ENCODE results near the gene SLAMF6.
"Not testable (repeated sequence)": the region's sequence is repeated elsewhere in the genome, so short reads cannot be mapped to it uniquely, and the experiment has no call there.

SLAMF6 gene

DNA sequence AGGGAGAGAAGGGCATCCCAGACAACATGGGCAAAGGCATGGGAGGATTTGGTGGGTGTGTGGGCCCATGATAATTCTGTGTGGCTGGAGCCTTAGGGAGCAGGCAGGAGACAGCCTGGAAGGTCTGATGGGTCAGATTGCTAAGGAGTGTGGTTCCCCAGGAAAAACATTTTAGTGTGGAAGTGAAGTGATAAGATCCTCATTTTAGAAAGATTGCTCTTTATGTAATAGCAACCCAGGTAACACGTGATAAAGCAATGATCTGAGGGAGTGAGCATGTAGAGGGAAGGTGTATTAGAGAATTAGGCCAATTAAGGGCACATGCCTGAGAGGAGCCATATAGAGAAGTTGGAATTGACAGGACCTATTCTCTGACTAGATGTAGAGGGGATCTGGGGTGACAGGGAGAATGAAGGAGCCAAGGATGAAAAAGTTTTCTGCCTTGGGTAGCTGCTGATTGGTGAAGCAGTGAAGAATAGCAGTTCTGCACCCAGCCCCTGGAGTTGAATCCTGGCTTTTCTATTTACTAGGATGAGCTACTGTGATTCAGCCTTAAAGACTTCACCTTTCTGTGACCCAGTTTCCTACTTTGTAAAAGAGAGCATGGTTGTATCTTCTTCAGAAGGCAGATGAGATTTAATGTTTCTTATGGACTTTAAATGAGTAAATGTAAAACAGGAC, 18.7 kb upstream of the SLAMF6 start:
- DNase-seq, result no peak

DNA sequence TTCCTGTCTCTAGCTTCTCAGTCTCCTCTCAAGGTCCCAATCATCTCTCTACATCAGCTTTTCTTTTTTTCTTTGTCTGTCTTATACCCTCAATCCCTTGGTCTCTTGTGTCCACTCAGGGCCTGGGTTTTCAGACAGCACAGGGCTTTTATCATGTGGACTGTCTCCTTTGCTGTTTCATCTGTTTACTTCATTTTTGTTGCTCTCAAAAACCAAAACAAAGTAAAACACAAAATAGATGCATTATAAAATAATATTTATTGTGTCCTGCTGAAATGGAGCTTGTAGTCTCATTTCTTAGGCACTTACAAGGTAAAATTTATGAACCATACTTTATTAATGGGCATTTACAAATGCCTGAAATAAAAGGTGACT, 17.8 kb upstream of the SLAMF6 start:
- DNase-seq, result no peak

DNA sequence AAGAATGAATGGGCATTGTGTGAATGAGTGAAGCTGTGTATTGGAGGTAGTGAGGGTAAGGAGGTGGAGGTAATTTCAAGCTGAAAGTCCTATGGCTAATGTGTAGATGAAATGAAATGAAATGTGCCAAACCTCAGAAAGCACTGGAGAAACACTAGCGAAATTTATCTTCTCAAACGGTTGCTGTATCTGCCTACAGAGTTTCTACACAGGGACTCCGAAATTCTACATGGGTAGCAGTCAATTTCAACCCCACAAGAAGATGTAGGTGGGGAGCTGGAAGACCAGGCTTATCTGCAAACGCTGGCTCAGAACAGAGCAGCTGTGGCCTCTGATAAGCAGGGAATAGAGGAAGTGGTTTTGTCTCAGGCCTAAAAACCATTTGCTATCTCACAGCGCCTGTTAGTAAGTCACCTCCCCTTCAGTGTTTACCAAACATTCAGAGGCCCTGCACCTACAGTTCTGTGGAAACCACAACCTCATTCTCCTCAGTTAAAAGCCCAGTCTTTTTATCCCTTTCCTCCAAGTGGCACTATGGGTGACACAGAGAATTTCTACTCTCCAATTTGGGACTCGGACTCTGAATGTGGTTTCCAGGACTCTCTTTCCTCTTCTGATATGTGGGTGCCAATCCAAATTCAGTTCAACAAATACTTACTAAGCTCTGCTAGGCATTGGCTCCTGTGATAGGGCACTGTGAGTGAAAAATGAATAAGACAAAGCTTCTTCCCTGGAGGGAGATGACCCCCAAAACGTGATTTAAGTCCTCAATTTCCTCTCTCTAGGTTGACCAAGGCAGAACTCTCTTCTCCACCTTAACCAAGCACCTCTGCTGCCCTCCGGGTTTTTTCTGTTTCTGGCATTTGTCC, 17.2 kb upstream of the SLAMF6 start:
- peak; percentile 63 for DNase-seq

DNA sequence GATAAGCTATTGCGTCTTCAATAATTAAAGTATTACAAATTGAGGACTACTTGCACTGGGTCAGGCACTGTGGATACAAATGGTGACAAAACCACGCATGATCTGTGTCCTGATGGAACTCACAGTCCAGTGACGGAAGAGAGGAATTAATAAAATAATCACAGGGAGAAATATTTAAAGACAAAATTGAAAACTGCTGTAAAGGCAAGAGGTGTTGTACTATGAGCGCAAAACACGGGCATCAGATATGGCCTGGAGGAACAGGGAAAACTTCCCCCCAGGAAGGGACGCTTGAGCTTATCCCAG, 16.6 kb upstream of the SLAMF6 start:
- no peak for DNase-seq

DNA sequence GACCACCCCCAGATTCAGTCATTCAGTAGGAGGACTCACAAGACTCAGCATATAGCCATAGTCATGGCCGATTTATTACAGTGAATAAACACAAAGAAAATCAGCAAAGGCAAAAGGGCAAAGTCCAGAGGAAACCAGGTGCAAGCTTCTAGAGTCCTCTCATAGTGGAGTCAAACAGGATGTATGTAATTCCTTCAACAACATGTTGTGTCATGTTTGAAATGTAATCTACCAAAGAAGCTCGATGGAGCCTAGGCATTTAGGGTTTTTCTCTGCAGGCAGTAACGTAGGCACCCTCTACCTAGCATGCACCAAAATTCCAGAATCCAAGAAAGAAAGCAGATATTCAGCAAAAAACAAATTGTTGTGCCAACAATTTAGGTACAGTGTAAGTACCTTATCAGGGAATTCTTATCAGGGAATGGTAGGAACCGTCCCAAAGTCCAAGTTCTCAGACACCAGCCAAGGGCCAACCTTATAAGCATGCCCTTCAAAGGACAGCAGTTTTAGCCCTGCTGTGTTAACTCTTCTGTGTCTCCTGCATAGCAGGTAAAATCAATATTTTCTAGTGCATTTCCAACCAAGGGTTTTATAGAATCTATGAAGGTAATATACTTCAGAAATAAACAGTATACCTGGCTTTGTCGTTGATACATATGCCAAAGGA, 16.1 kb upstream of the SLAMF6 start:
- DNase-seq, result no peak

DNA sequence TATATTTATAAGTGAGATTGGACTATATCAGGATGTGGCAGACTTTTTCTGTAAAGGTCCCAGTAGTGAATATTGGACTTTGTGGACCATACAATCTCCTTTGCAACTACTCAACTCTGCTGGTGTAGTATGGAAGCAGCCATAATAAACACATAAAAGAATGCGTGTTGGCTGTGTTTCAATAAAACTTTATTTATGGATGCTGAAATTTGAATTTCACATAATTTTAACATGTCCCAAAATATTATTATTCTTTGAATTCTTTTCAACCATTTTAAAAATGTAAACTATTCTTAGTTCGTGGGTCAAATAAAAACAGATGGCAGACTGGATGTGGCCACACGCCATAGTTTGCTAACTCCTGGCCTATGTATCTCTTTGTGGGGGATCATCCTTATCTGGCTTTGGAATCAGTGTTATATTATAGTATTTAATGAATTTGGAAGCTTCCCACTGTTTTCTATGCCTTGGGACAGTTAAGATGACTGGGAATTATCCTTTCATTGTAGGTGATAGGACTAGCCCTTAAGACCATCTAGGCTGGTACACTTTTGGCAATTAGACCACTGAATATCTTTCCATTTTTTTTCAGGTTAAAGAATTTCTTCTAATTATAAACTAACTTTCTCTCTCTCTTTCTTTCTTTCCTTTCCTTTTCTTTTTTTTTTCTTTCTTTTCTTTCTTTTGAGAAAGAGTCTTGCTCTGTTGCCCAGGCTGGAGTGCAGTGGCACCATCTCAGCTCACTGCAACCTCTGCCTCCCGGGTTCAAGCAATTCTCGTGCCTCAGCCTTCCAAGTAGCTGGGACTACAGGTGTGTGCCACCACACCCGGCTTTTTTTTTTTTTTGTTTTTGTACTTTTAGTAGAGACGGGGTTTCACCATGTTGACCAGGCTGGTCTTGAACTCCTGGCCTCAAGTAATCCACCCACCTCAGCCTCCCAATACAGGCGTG, 14.9 kb upstream of the SLAMF6 start:
- DNase-seq, result no peak

DNA sequence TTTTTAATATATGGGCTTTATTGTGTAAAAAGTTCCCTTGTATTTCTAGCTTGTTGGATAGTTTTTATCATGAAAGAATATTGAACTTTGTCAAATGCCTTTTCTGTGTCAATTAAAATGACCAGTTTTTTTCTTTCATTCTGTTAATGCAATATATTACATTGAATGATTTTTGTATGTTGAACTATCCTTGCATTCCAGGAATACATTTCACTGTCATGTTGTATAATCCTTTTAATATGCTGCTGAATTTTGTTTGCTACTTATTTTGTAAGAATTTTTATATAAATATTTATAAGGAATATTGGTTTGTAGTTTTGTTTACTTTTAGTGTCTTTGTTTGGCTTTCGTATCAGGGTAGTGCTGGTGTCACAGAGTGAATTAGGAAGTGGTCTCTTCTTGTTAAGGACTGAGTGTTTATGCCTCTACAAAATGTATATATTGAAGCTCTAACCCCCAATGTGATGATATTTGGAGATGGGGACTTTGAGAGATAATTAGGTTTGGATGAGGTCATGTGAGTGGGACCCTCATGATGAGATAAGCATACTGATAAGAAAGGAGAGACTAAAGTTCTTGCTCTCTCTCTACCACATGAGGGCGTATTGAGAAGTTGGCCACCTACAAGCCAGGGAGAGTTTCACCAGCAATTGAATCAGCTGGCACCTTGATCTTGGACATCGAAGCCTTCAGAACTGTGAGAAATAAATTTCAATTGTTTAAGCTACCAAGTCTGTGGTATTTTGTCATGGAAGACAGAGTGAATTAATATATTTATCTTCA, 12.0 kb upstream of the SLAMF6 start:
- DNase-seq, result no peak

DNA sequence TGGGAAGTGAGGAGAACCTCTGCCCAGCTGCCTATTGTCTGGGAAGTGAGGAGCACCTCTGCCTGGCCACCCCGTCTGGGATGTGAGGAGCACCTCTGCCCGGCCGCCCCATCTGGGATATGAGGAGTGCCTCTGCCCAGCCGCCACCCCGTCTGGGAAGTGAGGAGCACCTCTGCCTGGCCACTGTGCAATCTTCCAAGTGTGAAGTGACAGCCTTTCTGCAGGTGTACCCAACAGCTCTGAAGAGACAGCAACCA, 9.4 kb upstream of the SLAMF6 start:
- DNase-seq, result not testable (repeated sequence)

DNA sequence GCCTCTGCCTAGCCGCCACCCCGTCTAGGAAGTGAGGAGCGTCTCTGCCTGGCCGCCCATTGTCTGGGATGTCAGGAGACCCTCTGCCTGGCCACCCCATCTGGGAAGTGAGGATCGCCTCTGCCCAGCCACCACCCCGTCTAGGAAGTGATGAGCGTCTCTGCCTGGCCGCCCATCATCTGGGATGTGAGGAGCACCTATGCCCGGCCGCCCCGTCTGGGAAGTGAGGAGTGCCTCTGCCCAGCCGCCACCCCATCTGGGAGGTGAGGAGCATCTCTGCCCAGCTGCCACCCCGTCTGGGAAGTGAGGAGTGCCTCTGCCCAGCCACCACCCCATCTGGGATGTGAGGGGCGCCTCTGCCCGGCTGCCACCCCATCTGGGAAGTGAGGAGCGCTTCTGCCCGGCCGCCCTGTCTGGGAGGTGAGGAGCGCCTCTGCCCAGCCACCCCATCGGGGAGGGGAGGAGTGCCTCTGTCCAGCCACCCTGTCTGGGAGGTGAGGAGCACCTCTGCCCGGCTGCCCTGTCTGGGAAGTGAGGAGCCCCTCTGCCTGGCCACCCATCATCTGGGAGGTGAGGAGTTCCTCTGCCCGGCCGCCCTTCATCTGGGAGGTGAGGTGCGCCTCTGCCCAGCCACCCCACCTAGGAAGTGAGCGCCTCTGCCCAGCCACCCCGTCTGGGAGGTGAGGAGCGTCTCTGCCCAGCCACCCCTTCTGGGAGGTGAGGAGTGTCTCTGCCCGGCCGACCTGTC, 8.9 kb upstream of the SLAMF6 start:
- not testable (repeated sequence) for DNase-seq

DNA sequence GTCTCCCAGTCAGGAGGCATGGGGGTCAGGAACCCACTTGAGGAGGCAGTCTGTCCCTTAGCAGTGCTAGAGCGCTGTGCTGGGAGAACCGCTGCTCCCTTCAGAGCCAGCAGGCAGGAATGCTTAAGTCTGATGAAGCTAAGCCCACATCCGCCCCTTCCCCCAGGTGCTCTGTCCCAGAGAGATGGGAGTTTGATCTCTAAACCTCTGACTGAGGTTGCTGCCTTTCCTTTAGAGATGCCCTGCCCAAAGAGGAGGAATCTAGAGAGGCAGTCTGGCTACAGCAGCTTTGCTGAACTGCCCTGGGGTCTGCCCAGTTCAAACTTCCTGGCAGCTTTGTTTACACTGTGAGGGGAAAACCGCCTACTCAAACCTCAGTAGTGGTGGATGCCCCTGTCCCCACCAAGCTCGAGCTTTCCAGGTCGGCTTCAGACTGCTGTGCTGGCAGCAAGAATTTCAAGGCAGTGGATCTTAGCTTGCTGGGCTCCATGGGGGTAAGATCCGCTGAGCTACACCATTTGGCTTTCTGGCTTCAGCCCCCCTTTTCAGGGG, 6.4 kb upstream of the SLAMF6 start:
- not testable (repeated sequence) for DNase-seq

DNA sequence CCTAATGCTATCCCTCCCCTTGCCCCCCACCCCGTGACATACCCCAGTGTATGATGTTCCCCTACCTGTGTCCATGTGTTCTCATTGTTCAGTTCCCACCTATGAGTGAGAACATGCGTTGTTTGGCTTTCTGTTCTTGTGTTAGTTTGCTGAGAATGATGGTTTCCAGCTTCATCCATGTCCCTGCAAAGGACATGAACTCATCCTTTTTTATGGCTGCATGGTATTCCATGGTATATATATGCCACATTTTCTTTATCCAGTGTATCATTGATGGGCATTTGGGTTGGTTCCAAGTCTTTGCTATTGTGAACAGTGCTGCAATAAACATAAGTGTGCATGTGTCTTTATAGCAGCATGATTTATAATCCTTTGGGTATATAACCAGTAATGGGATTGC, 734 bp upstream of the SLAMF6 start:
- not testable (repeated sequence) for DNase-seq

DNA sequence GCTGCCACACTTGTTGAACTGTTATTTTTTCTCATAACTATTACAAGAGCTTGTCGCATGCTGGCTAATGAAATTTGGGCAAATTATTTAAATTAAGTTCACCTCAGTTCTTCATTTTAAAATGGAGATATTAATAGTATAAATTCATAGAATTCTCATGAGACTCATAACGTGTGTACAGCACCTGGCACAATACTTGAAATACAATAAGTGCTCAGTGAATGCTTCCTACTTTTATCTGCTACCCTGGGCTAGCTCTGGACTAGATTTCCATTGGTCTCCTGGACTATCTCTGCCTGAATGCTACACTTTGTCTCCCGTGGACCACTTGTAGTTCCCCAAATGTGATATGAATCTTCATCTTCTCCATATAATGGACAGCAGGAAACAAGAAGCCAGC, 919 bp downstream of the SLAMF6 start:
- no peak for DNase-seq

DNA sequence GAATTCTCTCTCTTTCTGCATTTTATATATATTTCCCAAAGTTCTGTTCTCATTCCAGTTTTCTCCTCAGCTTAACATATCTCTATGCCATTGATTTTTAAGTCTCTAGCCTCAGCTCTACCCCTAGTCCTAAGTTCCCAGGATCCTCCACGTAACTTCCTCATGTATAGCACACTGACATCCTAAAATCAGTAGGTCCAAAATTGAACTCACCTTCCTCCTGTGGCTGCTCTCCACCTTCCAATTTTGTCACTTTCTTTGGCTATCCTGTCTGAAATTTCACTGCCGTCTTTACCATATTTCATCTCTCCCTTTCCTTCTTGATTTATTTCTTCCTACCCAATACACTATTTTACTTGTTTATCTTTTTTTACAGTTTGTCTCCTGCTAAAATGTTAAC, 1.5 kb downstream of the SLAMF6 start:
- DNase-seq, result no peak

DNA sequence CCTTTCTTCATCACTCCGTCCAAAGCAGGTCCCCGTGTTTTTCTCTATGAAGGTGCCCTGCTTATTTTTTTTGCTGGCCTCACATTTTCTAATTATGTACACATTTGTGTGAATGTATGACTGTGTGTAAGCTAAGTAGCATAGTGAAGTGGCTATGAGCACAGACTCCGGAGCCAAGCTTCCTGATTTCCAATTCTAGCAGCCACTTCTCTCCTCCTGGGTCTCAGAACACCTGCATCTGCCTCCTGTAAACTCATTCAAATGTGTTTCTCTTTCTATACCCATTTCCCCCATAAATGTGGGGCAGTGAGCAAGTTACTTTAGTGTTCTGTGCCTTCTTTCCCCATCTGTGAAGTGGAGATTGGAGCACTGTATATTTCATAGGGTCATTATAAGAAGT, 2.1 kb downstream of the SLAMF6 start:
- peak; percentile 41 for DNase-seq

DNA sequence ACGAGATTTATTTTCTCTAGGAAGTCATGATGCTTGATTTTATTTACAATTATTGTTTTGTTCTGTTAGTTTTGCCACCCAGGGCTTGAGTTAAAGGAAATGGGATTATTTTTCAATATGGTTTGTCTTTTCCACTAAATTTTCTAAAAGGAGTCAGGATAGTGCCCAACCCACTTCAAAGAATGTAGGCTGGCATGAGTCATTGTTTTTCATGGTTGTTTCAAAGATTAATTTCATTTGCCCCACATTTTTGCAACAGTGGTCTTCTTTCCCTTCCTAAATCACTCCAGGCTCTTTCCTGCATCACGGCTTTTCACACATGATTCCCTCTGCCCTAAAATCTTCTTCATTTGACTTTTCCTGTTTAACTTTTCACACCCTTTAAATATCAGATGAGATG, 2.5 kb downstream of the SLAMF6 start:
- DNase-seq, result peak; percentile 31

DNA sequence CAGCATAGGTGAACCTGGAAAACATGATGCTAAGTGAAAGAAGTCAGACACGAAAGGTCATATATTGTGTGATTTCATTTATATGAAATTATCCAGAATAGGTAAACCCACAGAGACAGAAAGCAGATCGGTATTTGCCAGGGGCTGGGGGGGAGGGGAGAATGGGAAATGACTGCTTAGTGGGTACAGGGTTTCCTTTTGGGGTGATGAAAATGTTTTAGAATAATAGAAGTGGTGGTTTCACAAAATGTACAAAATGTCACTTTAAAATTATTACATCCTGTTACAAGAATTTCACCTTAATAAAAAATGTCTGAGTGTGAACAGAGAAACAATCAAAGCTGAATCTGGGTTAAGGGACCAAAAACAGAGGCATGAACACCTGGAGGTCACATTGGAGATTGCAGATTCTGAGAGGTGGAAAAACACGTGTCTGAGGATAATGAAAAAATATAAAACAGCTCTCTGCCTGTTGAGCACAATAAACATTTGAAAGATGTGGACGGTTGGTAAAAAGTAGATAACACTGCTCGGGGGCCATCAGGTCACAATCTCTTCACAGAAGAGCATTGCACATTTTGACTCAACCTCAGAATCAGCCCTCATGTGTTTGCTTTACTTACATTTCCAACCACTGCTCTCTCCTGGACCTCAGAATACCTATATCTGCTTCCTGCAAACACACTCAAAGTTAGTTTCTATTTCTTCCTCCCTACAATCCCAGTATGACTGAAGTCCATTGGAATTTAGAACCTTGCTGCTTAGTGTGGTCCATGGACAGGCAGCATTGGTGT, 3.2 kb downstream of the SLAMF6 start:
- DNase-seq, result no peak

DNA sequence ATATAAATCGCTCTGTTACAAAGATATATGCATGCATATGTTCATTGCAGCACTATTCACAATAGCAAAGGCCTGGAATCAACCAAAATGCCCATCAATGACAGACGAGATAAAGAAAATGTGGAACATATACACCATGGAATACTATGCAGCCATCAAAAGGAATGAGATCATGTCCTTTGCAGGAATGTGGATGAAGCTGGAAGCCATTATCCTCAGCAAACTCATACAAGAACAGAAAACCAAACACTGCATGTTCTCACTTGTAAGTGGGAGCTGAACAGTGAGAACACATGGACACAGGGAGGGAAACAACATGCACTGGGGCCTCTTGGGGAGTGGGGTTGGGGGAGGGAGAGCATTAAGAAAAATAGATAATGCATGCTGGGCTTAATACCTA, 5.5 kb downstream of the SLAMF6 start:
- DNase-seq, result not testable (repeated sequence)

DNA sequence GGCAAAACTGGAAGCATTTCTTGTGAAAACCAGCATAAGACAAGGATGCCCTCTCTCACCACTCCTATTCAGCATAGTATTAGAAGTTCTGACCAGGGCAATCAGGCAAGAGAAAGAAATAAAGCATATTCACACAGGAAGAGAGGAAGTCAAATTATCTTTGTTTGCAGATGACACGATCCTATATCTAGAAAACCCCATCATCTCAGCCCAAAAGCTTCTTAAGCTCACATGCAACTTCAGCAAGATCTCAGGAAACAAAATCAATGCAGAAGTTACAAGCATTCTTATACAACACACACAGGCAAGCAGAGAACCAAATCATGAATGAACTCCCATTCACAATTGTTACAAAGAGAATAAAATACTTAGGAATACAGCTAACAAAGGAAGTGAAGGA, 7.1 kb downstream of the SLAMF6 start:
- not testable (repeated sequence) for DNase-seq

DNA sequence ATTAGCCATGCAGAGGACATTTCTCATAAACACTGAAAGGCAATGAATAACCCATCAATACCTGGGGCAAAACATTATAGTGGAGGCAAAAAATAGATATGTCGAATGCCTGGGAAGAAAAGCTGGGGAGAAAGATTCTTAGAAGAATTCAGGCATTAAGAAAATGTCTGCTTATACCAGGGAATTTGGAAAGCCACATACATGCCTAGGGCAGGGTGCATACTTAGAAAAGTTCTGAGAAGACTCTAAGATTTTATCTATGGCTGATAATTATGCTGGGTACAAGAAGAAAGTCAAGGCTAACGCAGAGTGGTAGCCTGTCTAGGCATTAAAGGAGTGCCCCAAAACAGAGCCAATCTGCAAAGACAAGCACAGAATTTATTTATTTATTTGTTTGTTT, 18.4 kb downstream of the SLAMF6 start:
- no peak for DNase-seq

DNA sequence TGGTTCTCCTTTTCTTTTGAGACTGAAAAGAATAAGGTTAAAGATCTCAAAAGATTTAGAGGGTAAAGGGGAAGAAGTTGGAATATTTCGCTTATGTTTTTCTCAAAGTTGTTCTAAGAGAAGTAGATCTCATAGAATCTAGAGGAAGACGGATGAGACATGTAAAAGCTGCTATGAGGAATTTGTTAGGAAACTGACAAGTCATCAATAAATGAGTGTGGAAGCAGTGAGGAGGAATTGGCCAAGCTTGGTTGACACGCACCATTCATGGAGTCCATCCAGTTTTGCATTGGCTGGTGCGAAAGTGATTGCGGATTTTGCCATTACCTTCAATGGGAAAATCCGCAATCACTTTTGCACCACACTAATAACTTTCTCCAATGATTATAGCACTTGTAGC, 20.0 kb downstream of the SLAMF6 start:
- DNase-seq, result no peak
